Measurements from ENCODE around the gene IL17RC. TPM values are rescaled to one million over a fixed set of nuclear protein-coding genes. Genes with fewer than 3 reads are reported as not detected.
"Not testable (repeated sequence)": the region's sequence is repeated elsewhere in the genome, so short reads cannot be mapped to it uniquely, and the experiment has no call there.

IL17RC gene, protein sequence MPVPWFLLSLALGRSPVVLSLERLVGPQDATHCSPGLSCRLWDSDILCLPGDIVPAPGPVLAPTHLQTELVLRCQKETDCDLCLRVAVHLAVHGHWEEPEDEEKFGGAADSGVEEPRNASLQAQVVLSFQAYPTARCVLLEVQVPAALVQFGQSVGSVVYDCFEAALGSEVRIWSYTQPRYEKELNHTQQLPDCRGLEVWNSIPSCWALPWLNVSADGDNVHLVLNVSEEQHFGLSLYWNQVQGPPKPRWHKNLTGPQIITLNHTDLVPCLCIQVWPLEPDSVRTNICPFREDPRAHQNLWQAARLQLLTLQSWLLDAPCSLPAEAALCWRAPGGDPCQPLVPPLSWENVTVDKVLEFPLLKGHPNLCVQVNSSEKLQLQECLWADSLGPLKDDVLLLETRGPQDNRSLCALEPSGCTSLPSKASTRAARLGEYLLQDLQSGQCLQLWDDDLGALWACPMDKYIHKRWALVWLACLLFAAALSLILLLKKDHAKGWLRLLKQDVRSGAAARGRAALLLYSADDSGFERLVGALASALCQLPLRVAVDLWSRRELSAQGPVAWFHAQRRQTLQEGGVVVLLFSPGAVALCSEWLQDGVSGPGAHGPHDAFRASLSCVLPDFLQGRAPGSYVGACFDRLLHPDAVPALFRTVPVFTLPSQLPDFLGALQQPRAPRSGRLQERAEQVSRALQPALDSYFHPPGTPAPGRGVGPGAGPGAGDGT
- 21.1 and 31.7 TPM in 2 replicates for total RNA-seq

DNA sequence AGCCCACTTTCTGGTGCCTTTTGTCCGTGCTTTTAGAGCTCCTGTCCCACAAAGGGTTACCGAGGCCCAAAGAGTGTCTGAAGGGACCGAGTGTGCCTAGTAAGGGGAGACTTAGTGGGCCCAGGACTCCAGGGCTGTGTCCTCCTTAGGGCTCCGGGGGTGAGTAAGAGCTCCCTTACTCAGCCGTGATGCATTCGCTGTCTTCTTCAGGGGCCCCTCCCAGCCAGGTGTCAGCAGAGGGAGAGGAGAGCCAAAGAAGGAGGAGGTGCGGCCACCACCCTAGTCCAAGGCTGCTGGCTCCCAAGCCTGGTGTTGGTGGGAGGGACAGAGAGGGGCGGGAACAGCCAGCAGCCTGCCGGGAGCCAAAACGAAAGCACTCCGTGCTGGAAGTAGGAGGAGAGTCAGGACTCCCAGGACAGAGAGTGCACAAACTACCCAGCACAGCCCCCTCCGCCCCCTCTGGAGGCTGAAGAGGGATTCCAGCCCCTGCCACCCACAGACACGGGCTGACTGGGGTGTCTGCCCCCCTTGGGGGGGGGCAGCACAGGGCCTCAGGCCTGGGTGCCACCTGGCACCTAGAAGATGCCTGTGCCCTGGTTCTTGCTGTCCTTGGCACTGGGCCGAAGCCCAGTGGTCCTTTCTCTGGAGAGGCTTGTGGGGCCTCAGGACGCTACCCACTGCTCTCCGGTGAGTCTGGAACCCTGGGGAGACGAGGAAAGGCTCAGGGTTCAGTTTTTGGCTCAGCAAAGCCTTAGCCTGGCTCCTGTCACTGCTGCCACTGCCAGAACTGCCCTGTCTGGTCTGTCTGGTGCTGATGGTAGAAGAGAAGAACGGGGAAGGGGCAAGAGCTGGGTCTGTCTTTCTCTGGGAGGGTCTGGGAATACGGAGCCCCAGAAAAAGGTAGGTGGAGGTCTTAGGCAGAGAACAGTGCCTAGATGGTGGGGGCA, at the start of gene IL17RC:
Gene IL17RC (plus strand): TSS at position 365 of the 947 bp plus-strand sequence. CDS start 218 bp downstream, at position 583.
- TF ChIP-seq, protein P1, sequence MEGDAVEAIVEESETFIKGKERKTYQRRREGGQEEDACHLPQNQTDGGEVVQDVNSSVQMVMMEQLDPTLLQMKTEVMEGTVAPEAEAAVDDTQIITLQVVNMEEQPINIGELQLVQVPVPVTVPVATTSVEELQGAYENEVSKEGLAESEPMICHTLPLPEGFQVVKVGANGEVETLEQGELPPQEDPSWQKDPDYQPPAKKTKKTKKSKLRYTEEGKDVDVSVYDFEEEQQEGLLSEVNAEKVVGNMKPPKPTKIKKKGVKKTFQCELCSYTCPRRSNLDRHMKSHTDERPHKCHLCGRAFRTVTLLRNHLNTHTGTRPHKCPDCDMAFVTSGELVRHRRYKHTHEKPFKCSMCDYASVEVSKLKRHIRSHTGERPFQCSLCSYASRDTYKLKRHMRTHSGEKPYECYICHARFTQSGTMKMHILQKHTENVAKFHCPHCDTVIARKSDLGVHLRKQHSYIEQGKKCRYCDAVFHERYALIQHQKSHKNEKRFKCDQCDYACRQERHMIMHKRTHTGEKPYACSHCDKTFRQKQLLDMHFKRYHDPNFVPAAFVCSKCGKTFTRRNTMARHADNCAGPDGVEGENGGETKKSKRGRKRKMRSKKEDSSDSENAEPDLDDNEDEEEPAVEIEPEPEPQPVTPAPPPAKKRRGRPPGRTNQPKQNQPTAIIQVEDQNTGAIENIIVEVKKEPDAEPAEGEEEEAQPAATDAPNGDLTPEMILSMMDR (IDR thresholded peaks at IDR 0.05; ENCODE audit: insufficient read depth, low read length, severe bottlenecking): no peak
- Histone ChIP-seq H3K4me3 (ENCODE audit: low read depth, low read length) (peak within 1 kb of the TSS; percentile 42), H3K36me3 (ENCODE audit: control insufficient read depth, insufficient read depth, low read length) (peaks cover 4% of the 10 kb centered on the region), H3K27me3 (ENCODE audit: control insufficient read depth, insufficient read depth, low read length) (no peaks in the 10 kb centered on the region)
- no peak for FAIRE-seq
- peak; percentile 97 for DNase-seq (ENCODE audit: low read depth)

DNA sequence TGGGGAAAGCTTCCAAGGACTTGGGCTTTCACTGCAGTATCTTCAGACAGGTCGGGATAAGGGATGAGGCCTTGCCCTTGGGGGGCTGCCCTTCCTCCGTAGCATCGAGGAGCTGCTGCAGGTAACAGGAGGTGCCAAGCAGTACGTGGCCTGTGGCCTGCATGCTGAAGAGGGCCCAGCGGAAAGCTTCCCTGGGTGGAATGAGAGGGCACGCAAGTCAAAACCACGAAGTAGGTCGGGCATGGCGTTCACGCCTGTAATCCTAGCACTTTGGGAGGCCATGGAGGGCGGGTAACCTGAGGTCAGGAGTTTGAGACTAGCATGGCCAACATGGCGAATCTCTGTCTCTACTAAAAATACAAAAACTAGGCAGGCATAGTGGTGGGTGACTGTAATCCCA, 49.8 kb upstream of the IL17RC start:
- no peak for FAIRE-seq
- Histone ChIP-seq H3K4me3 (ENCODE audit: low read depth, low read length) (no peak overlapping the region), H3K36me3 (ENCODE audit: control insufficient read depth, insufficient read depth, low read length) (no peaks in the 10 kb centered on the region), H3K27me3 (ENCODE audit: control insufficient read depth, insufficient read depth, low read length) (peaks cover under 1% of the 10 kb centered on the region)
- TF ChIP-seq, protein P1 (IDR thresholded peaks at IDR 0.05; ENCODE audit: insufficient read depth, low read length, severe bottlenecking): no peak
- DNase-seq (ENCODE audit: low read depth): no peak

DNA sequence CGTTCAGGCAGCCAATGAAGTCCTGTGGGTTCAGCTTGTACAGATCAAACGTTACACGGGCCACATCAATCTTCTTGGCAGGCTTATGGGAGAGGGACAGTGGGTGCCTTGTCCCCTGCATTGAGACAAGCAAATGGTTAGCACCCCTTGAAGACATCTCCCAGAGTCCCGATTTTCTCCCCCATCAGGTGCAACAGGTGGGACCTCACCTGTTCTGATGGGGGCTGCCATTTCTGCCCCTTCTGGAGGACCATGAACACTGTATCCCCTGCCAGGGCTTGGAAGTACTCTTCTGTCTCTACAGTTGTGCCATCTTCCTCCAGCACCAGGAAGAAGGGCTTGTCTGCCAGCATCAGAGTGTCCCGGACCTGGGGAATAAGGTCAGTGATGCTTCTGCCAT, 46.9 kb upstream of the IL17RC start:
- TF ChIP-seq, protein P1 (IDR thresholded peaks at IDR 0.05; ENCODE audit: insufficient read depth, low read length, severe bottlenecking): no peak
- FAIRE-seq: no peak
- Histone ChIP-seq H3K36me3 (ENCODE audit: control insufficient read depth, insufficient read depth, low read length) (no peaks in the 10 kb centered on the region), H3K27me3 (ENCODE audit: control insufficient read depth, insufficient read depth, low read length) (no peaks in the 10 kb centered on the region), H3K4me3 (ENCODE audit: low read depth, low read length) (no peak overlapping the region)
- no peak for DNase-seq (ENCODE audit: low read depth)

DNA sequence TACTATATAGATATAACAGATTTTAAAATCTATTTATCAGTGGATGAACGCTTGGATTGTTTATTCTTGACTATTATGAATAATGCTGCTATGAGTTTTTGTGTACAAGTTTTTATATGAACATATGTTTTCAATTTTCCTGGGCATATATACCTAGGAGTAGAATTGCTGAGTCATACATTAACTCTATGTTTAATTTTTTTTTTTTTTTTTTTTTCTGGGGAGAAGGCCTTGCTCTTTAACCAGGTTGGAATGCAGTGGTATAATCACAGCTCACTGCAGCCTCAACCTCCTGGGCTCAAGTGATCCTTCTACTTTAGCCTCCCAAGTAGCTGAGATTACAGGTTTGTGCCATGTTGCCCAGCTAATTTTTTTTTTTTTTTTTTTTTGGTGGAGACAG, 45.9 kb upstream of the IL17RC start:
- Histone ChIP-seq H3K27me3 (ENCODE audit: control insufficient read depth, insufficient read depth, low read length) (no peaks in the 10 kb centered on the region), H3K36me3 (ENCODE audit: control insufficient read depth, insufficient read depth, low read length) (no peaks in the 10 kb centered on the region), H3K4me3 (ENCODE audit: low read depth, low read length) (no peak overlapping the region)
- no peak for FAIRE-seq
- peak; percentile 70 for DNase-seq (ENCODE audit: low read depth)
- TF ChIP-seq, protein P1 (IDR thresholded peaks at IDR 0.05; ENCODE audit: insufficient read depth, low read length, severe bottlenecking): no peak

DNA sequence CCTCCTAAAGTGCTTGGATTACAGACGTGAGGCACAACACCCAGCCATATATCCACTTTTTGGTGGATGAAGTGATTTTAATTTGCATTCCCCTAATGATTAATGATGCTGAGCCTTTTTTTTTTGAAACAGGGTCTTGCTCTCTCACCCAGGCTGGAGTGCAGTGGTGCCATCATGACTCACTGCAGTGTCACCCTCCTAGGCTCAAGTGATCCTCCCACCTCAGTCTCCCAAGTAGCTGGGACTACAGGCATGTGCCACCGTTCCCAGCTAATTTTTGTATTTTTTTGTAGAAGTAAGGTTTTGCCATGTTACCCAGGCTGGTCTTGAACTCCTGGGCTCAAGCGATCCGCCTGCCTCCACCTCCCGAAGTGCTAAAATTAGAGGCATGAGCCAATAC, 44.8 kb upstream of the IL17RC start:
- not testable (repeated sequence) for H3K27me3 ChIP-seq (ENCODE audit: control insufficient read depth, insufficient read depth, low read length); H3K36me3 ChIP-seq (ENCODE audit: control insufficient read depth, insufficient read depth, low read length); FAIRE-seq; H3K4me3 ChIP-seq (ENCODE audit: low read depth, low read length)
- DNase-seq (ENCODE audit: low read depth): peak; percentile 21
